ENCODE data around the gene KCNG4.
"Not testable (repeated sequence)": the region's sequence is repeated elsewhere in the genome, so short reads cannot be mapped to it uniquely, and the experiment has no call there.

The KCNG4 gene

DNA sequence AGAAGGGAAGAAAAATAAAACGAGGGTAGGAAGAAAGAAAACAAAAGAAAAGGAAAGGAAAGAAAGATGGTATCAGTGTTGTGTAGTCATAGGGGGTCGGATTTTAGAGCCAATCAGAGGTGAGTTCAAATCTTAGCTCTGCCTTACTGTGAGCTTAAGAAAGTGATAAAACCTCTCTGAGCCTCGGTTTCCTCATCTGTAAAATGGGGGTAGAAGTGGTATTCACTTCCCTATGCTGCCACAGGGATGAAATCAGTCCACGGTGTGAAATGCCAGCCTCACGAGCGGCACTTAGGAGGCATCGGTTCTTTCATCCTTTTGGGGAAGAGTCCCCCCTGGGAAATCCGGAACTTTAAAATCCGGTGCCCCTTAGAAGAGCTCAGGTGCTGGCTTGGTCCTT is 6.1 kb downstream of the KCNG4 start:
- DNase-seq, result no peak

DNA sequence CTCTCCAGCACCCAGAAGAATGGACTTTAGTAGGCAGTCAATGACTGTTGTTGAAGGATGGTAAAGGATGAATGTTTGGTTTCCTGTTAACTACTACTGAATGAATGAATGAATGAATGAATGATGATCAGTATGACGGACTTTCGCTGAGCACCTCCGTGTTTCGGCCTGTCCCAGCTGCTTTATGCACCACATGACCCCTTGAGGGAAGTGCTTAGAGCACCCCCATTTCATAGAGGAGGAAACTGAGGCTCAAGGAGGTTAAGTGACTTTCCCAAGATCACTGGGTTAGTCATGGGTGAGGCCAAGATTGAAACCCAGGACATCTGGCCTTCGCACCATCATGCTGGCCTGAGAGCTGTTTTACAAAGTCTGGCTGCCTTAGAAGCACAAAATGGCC is 6.8 kb downstream of the KCNG4 start:
- no peak for DNase-seq

DNA sequence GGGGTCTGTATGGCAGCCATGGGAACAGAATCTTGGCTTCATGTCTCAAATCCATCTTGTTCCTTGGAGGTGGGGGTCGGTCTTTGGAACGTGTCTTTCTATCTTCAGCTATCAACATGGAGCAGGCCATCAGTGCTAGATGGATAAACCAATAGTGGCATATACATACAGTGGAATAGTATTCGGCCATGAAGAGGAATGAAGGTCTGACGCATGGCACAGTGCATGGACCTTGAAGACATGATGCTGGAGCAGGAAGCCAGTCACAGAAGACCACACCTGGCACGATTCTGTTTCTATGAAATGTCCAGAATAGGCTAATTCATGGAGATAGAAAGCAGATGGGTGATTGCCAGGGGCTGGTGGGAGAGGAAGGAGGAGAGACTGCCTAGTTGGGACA is 7.8 kb downstream of the KCNG4 start:
- no peak for DNase-seq

GRCh38 chr16:84229471-84229870 is 10.3 kb downstream of the KCNG4 start:
- DNase-seq, result no peak

DNA sequence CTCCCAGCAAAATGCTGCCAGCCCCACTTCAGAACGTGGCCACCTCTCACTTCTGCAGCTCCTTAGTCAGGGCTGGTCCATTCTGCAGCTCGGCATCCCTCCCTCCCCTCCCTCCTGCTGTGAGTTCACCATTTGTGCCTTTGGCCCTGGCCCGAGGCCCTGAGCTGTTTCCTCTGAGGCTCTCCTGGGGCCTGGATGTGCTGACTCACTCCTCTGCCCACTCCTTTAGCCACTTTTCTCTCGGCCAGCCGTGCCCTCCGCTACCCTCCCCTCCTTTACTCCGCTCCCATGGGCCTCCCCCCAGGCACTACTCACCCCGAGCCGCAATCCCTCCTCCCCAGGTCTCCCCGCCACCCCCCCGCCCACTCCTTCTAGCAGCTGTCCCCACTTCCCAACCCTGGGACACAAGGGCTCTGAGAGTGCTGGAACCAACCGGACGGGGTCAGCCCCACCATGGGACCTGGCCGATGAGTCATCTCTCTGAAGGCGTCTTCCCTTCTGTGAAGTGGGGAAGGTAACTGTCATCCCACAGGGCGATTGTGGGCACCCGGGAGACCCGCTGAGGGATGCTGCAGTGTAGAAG is 11.5 kb downstream of the KCNG4 start:
- DNase-seq, result peak; percentile 73

DNA sequence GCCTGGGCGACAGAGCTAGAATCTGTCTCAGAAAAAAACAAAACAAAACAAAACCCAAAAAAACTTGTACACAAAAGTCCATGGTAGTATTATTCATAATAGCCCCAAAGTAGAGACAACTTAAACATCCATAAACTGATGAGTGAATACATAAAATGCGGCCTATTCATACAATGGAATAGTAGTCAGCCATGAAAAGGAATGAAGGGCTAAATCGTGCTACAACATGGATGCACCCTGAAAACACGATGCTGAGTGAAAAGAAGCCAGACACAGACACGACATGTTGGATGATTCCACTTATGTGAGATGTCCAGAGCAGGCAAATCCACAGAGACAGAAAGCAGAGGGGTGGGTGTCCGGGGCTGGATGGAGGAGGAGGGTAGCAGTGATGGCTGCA is 12.3 kb downstream of the KCNG4 start:
- no peak for DNase-seq

DNA sequence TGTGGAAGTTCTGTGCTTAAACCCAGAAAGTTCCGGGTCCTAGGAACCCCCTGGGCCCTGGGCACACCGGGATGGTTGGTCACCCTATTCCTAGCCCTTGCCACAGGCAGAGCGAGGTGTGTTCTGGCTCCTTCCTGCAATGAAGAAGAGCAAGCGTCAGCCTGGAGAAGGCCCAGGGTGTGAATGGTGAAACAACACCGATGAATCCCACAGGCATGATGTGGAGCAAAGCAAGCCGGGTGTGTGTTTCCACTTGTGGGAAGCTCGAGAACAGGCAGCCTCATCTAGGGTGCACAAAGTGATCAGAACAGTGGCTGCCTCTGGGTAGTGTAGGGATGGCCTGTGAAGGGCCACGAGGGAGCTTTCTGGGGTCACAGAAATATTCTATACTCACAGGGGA is 13.8 kb downstream of the KCNG4 start:
- no peak for DNase-seq

- no peak for DNase-seq
Observed at GRCh38 chr16:84225571-84225970, 14.2 kb downstream of the KCNG4 start.

GRCh38 chr16:84225126-84225525 is 14.7 kb downstream of the KCNG4 start:
- no peak for DNase-seq

DNA sequence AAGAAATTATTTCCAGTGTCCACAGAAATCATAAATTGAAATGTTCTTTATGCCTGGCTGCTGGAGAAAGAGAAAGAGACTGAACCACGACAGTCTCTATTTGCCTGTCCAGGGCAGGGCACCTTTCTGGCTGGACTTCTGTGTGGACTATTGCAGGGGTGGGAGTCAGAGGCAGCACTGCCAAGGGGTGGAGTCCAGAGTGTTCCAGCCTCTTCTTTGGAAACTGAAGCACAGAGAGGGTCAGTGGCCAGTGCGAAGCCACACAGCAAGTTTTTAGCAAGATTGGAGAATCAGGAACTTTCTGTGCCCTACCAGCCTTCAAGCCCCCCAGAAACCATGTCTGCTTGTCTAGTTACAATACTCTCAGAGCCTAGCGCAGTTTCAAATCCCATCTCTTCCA is 15.3 kb downstream of the KCNG4 start:
- no peak for DNase-seq

DNA sequence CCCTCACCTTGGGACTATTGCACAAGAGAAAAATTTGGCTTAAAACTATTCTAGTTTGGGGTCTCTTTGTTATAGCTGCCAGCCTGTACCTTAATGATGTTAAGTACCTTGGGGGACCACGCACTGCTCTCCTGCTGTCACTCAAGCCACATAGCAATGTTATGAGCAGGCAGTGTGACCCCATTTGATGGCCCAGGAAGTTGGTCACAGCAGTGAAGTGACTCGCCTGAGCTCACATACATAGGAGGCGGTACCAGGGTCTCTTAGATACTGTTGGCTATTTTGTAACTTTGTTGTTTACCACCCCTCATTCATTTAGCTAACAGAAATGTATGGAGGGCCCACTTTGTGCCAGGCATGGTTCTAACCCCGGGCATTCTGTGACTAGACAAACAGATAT is 16.4 kb downstream of the KCNG4 start:
- DNase-seq, result no peak

- peak; percentile 4 for DNase-seq
Observed at GRCh38 chr16:84220851-84221250, 19.0 kb downstream of the KCNG4 start.

DNA sequence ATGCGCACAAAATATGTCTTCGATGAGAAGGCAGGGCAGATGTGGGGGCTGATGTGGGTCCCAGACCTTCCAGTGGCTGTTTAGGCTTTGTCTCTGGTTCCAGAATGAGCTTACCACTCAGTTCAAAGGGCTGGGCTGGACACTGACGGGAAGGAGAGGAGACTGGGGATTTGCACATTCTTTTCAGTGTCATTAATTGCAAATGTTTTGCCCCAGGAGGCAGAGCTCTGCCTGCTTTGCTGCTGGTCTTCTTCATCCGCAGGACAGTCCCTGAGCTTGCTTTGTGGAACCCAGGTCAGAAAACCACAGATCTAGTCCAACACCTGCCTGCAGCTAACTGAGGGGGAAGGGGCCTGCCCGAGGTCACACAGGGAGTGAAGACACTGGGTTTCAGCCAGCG is 20.9 kb downstream of the KCNG4 start:
- DNase-seq, result no peak

GRCh38 chr16:84218176-84218823 is 21.5 kb downstream of the KCNG4 start:
- DNase-seq, result no peak

GRCh38 chr16:84216144-84216543 is 23.7 kb downstream of the KCNG4 start:
- DNase-seq, result not testable (repeated sequence)

- DNase-seq, result no peak
Observed at GRCh38 chr16:84215531-84215930, 24.3 kb downstream of the KCNG4 start.

DNA sequence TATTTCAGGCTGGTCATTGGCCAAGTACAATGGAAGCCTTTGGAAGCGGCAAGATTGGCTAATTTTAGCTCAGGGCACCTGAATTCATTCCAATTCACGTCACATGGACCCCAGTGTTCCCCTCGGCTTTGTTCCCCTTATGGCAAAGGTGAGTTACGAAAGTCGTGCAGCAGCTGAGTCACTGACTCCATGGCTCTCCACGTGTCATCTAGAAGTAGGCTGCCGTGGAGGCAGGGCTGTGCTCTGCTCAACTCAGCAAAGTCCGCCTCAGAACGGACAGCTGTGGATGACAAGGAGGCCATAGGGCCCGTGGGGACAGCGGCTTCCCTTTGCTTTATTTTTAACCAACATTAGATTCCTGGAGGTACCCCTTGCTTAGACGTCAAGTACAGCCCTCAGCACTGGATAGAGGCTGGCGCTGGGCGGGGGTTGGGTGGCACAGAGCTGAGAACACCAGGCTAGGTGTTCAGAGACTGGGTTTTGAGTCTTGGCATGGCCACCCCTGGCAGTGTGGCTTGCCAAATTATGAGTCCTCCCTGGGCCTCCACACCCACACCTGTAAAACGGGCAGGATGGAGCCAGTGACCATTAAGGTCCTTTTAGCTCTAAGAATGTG is 25.3 kb downstream of the KCNG4 start:
- no peak for DNase-seq

GRCh38 chr16:84212631-84213030 is 27.2 kb downstream of the KCNG4 start:
- no peak for DNase-seq

- no peak for DNase-seq
Observed at GRCh38 chr16:84212154-84212553, 27.7 kb downstream of the KCNG4 start.

DNA sequence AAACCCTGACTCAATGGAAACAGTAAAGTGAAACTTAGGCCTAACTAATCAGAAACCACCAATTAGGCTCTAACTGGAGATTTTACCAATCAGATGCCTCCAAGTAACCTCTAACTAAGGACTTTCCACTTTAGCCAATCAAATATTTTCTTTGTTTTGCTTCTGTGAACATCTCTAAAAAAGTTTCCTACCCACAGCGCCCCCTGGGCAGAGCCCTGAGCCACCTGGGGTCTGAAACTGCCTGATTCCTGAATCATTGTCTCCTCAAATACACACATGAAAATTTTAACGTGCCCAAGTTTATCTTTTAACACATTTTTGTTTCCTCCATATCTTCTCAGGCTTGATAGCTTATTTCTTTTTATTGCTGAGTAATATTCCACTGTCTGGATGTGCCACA is 29.8 kb downstream of the KCNG4 start:
- no peak for DNase-seq

DNA sequence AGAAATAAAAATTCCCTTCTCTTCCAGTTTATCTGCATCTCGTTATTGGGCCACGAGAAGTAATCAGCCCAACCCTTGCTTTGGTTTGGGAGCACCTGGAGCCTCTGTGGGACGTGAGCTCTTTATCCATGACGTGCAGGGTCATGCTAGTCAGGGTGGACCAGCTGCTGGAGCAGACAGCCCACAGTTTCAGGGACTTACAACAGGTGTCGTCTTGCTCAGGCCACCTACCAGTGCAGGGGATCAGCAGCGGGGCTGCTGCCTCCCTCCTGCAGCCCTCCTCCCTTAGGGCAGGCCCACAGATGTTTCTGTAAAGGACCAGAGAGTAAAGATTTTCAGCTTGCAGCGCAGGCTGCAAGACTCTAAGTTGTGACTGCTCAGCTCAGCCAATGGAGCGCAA is 31.9 kb downstream of the KCNG4 start:
- no peak for DNase-seq

GRCh38 chr16:84207251-84207650 is 32.6 kb downstream of the KCNG4 start:
- no peak for DNase-seq

DNA sequence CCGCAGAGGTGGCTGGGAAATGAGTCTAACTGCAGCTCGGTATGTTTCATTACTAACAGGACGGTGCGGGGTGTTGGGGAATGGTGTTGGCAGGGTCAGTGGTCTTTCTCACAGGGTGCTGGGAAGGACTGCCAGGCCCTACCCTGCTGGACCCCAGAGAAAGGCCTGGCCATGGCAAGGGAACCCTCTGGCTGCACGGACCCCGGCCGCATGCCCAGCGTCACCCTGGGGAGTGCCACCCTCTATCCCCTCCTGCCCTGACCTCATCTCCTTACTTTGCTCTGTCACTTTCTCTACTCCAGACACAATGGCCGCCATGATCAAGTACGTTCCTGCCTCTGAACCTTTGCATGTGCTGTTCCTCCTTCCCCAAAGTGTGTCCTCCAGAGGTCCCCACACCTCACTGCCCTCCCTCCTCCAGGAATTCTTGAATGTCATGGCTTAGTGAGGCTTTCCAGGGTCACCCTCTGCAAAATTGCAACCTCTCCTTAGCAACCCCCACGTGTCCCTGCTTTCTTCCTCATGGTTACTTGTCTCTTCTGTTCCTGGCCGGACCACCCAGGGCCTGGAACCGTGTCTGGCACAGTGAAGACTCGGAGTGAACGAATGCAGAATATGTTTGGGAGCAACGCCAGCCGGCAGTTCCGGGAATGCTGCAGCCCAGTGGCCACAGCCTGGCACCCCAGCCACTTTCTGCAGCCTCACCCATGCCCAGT is 33.7 kb downstream of the KCNG4 start:
- DNase-seq, result no peak

DNA sequence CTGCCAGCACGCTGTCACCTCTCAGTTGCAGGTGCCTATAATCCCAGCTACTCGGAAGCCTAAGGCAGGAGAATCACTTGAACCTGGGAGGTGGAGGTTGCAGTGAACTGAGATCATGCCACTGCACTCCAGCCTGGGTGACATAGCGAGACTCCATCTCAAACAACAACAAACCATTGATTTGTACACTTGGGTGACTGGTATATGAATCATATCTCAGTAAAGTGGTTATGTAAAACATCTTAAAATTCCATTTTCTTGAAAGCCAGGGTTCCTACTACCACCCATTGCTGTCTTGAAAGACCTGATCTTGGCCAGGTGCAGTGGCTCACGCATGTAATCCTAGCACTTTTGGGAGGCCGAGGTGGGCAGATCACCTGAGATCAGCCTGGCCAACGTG is 34.7 kb downstream of the KCNG4 start:
- DNase-seq, result not testable (repeated sequence)

Measured in amniotic stem cell (primary cell).